ENCODE results near the gene CLK2. TPM values are rescaled to one million over a fixed set of nuclear protein-coding genes. Genes with fewer than 3 reads are reported as not detected.
A peak's percentile ranks its signal among the peaks of the same experiment; 100 is the strongest.

CLK2 gene
- total and polyA plus RNA-seq, 2 of the 13 experiments (the other 11 are each of a cell fraction or from before 2014, with no cell fraction given) = 20.1 to 73.5 TPM

GRCh38 chr1:155316922-155317321 is 43.6 kb upstream of the CLK2 start:
- ChIA-PET CTCF (ENCODE audit: low intra/inter-chr PET ratio, low total read pairs) (no interaction called here), POLR2A (interaction anchor here (2.4 kb wide), 1 partner anchor 9 kb away, joined by 10 read pairs; the partner anchor contains the start of gene FDPS)
- Histone ChIP-seq H3K4me2 (ENCODE audit: low read depth, low read length) (no peak overlapping the region), H4K20me1 (ENCODE audit: insufficient read depth, low read length) (peaks cover 15% of the 10 kb centered on the region), H3K9ac (ENCODE audit: insufficient read depth, low read depth, low read length) (no peak overlapping the region), H3K9me3 (ENCODE audit: low read length) (no peaks in the 10 kb centered on the region), H3K4me3 (replicated peaks in 1 of 3; ENCODE audit: insufficient read depth in 1 of 3, low read depth in 2 of 3, low read length in 3 of 3) (no peak overlapping the region), H3K4me1 (ENCODE audit: insufficient read depth, low read length) (peaks cover 54% of the 10 kb centered on the region), H2AFZ (ENCODE audit: low read length) (no peak overlapping the region), H3K36me3 (replicated peaks in 1 of 2; ENCODE audit: control insufficient read depth in 1 of 2, insufficient read depth in 2 of 2, low read length in 2 of 2) (peaks cover 11 to 45% of the 10 kb centered on the region in 2 experiments; a peak in 4 of 5 replicates), H3K27ac (ENCODE audit: extremely low read length, insufficient read depth, low read length) (no peak overlapping the region), H3K27me3 (ENCODE audit: control insufficient read depth in 1 of 2, insufficient read depth in 2 of 2, low read length in 2 of 2) (no peaks in the 10 kb centered on the region), H3K79me2 (ENCODE audit: insufficient read depth, low read length) (peaks cover 16% of the 10 kb centered on the region)
- WGBS (ENCODE audit: low lambda C conversion rate) = 76% methylated on average over 3 of the region's 3 CpGs
- ATAC-seq (no peak), FAIRE-seq (peak; percentile 50), DNase-seq (ENCODE audit: low spot score) (no peak)
- in situ Hi-C loops (cut with HindIII; ENCODE audit: extremely low pct_ligation_motif_present, low pct_unique_long_range_greater_than_20kb) (loop anchor here (5.0 kb wide), 1 partner anchor 40 kb away; the partner anchor contains the start of gene HCN3), intact Hi-C loops (cut with micrococcal nuclease; ENCODE audit: unreplicated experiment) (no loop called here)
- TF ChIP-seq RARA (CRISPR knock-in tag; IDR thresholded peaks at IDR 0.05) = no peak
- TF ChIP-seq HMG20A (CRISPR knock-in tag; IDR thresholded peaks at IDR 0.05; ENCODE audit: borderline replicate concordance) = no peak
- TF ChIP-seq NFYB (CRISPR knock-in tag; IDR thresholded peaks at IDR 0.05) = no peak
- no peak for TF ChIP-seq CBFB (CRISPR knock-in tag; IDR thresholded peaks at IDR 0.05)
- no peak for TF ChIP-seq TEF (CRISPR knock-in tag; IDR thresholded peaks at IDR 0.05)
- TF ChIP-seq ZNF766 (CRISPR knock-in tag; IDR thresholded peaks at IDR 0.05; ENCODE audit: borderline replicate concordance) = no peak
- no peak for TF ChIP-seq ZNF263 (CRISPR knock-in tag; IDR thresholded peaks at IDR 0.05)
- TF ChIP-seq ZNF772 (CRISPR knock-in tag; IDR thresholded peaks at IDR 0.05) = no peak
- TF ChIP-seq SRF (IDR thresholded peaks at IDR 0.05; ENCODE audit: low read depth, low read length) = no peak
- TF ChIP-seq ZNF691 (CRISPR knock-in tag; IDR thresholded peaks at IDR 0.05; ENCODE audit: borderline replicate concordance, low read depth) = no peak
- no peak for TF ChIP-seq ZNF841 (CRISPR knock-in tag; IDR thresholded peaks at IDR 0.05; ENCODE audit: borderline replicate concordance)
- no peak for TF ChIP-seq SP2 (CRISPR knock-in tag; IDR thresholded peaks at IDR 0.05)
- TF ChIP-seq JUND (CRISPR knock-in tag; IDR thresholded peaks at IDR 0.05) = no peak
- no peak for TF ChIP-seq GATA4 (IDR thresholded peaks at IDR 0.05; ENCODE audit: borderline replicate concordance, low read depth)
- no peak for TF ChIP-seq ZNF607 (CRISPR knock-in tag; IDR thresholded peaks at IDR 0.05; ENCODE audit: borderline replicate concordance)
- TF ChIP-seq TEAD3 (CRISPR knock-in tag; optimal IDR thresholded peaks at IDR 0.05; ENCODE audit: borderline replicate concordance) = no peak
- no peak for TF ChIP-seq ETS1 (CRISPR knock-in tag; IDR thresholded peaks at IDR 0.05)
- no peak for TF ChIP-seq MXI1 (IDR thresholded peaks at IDR 0.05; ENCODE audit: borderline replicate concordance, low read depth, low read length)
- TSS peak; percentile 18 for BruUV-seq (replicated peaks)

All from HepG2 (cell line).